ENCODE data around the gene SPEM1.

Gene SPEM1

GRCh38 chr17:7466639-7467341 is 46.7 kb downstream of the SPEM1 start:
- in situ Hi-C loops (cut with HindIII; ENCODE audit: low sequenced_read_pairs), result loop anchor here (25.0 kb wide), 1 partner anchor 96 kb away; the partner anchor contains the start of genes SENP3 and TNFSF13

- in situ Hi-C loops (cut with HindIII; ENCODE audit: low sequenced_read_pairs), result loop anchor here (25.0 kb wide), 1 partner anchor 95 kb away; the partner anchor contains the start of genes SENP3 and TNFSF13
These were observed 47.4 kb downstream of the SPEM1 start for GRCh38 chr17:7467498-7467897.

DNA sequence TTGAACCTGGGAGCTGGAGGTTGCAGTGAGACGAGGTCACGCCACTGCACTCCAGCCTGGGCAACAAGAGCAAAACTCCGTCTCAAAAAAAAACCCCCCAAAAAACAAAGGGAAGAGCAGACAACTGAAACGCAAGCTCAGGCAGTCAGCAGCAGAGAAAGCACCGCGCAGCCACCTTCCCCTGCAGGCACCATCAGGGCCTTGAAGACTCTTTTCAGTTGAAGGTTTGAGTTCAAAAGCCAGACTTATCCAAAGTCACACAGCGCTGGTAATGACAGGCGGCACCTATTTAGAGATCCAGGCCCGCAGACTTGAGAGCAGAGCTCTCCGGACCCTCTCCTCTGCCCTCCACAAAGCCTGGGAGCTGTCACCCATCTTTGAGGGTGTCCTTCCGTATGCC is 48.2 kb downstream of the SPEM1 start:
- in situ Hi-C loops (cut with HindIII; ENCODE audit: low sequenced_read_pairs), result loop anchor here (25.0 kb wide), 1 partner anchor 94 kb away; the partner anchor contains the start of genes SENP3 and TNFSF13

GRCh38 chr17:7468804-7469389 is 48.8 kb downstream of the SPEM1 start:
- in situ Hi-C loops (cut with HindIII; ENCODE audit: low sequenced_read_pairs), result loop anchor here (25.0 kb wide), 1 partner anchor 93 kb away; the partner anchor contains the start of genes SENP3 and TNFSF13

DNA sequence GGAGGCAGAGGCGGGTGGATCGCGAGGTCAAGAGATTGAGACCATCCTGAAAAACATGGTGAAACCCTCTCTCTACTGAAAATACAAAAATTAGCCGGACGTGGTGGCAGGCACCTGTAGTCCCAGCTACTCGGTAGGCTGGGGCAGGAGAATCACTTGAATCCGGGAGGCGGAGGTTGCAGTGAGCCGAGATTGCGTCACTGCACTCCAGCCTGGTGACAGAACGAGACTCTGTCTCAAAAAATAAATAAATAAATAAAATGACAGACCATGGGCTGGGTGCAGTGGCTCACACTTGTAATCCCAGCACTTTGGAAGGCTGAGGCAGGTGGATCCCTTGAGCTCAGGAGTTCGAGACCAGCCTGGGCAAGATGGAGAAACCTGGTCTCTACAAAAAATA is 49.7 kb downstream of the SPEM1 start:
- in situ Hi-C loops (cut with HindIII; ENCODE audit: low sequenced_read_pairs), result loop anchor here (25.0 kb wide), 1 partner anchor 92 kb away; the partner anchor contains the start of genes SENP3 and TNFSF13

- in situ Hi-C loops (cut with HindIII; ENCODE audit: low sequenced_read_pairs), result loop anchor here (25.0 kb wide), 1 partner anchor 92 kb away; the partner anchor contains the start of genes SENP3 and TNFSF13
These were observed 50.4 kb downstream of the SPEM1 start for GRCh38 chr17:7470457-7470973.

Measured in endothelial cell of hepatic sinusoid (primary cell).